Ishikawa (cell line): Measurements from ENCODE around the gene HEATR9.

Source experiments
- CEBPB ChIP-seq: IDR thresholded peaks from 2 replicates; pipeline ENCODE4 v1.6.1; 2012
- CREB1 ChIP-seq: IDR thresholded peaks from 2 replicates; pipeline ENCODE4 v1.6.1; 2012; ENCODE audit warnings: low read depth
- EGR1 ChIP-seq: IDR thresholded peaks from 2 replicates; pipeline ENCODE4 v1.6.1; 2012
- EP300 ChIP-seq: IDR thresholded peaks from 2 replicates; pipeline ENCODE4 v1.6.1; 2012; ENCODE audit warnings: borderline replicate concordance
- MAX ChIP-seq: IDR thresholded peaks from 2 replicates; pipeline ENCODE4 v1.6.1; 2012
- RAD21 ChIP-seq: IDR thresholded peaks from 2 replicates; pipeline ENCODE4 v1.6.1; 2012; ENCODE audit warnings: low read depth
- TAF1 ChIP-seq: IDR thresholded peaks from 2 replicates; pipeline ENCODE4 v1.6.1; 2012; ENCODE audit warnings: low read depth, mild to moderate bottlenecking
- ZBTB7A ChIP-seq: IDR thresholded peaks from 2 replicates; pipeline ENCODE4 v1.6.1; 2012; ENCODE audit warnings: low read depth

- TF ChIP-seq MAX (no peak), ZBTB7A (no peak), CREB1 (no peak), TAF1 (no peak), CEBPB (no peak), EP300 (no peak), RAD21 (no peak), EGR1 (no peak)
These were observed 25.1 kb upstream of the HEATR9 start for GRCh38 chr17:35893751-35894150.
